HCT116 (cell line): ENCODE data around the gene CACNA1C. TPM values are rescaled to one million over a fixed set of nuclear protein-coding genes. Genes with fewer than 3 reads are reported as not detected.

Experiments
- ATAC-seq: fragments of 200-7000 bp; cut with Tn5 transposase; 2 replicates; pipeline ENCODE4 v1.9.1; 2020; ENCODE audit warnings: mild to moderate bottlenecking, moderate library complexity
- BruUV-seq: library from RNA; stranded (reverse); fragments of 400-500 nt; replicated peaks from 2 replicates; lab custom pipeline; 2021; lab: Mats Ljungman, UMichigan
- CTCF ChIA-PET: fragments of 300-600 bp; sonication (Branson Sonifier 250); formaldehyde crosslinking; loops from one replicate; lab custom pipeline; 2021; ENCODE audit warnings: antibody characterized with exemption; lab: Charles Lee
- POLR2A ChIA-PET: fragments of 300-600, 350-600 bp; sonication (Branson Sonifier 250); formaldehyde crosslinking; loops from one replicate; lab custom pipeline; 2021; ENCODE audit warnings: antibody characterized with exemption; lab: Charles Lee
- RAD21 ChIA-PET, 2 experiments: fragments of 300-600 bp; sonication (Branson Sonifier 250); formaldehyde crosslinking; loops; one replicate each; lab custom pipeline; 2023; ENCODE audit warnings: low total read pairs in 2 of 2; ENCODE audit not compliant: uncharacterized antibody in 2 of 2, unreplicated experiment in 2 of 2, low non-redundant PET in 1 of 2; lab: Charles Lee
- DNase-seq: peaks from one replicate; pipeline ENCODE4 v3.0.0-alpha.2; 2010; ENCODE audit warnings: low read depth, low spot score
- H2AFZ ChIP-seq: fragments of 200-600 bp; shearing (Covaris generic), sonication (generic); 2 replicates; pipeline ENCODE4 v1.6.1; 2017; ENCODE audit warnings: low read depth, mixed run types, mixed read lengths, antibody characterized with exemption, low read length; ENCODE audit not compliant: poor library complexity, severe bottlenecking
- H3K27ac ChIP-seq: 2 replicates; pipeline ENCODE4 v1.5.1; 2012; ENCODE audit warnings: low read depth, low read length
- H3K27me3 ChIP-seq: fragments of 200-600 bp; sonication (generic); 2 replicates; pipeline ENCODE4 v1.6.1; 2016; ENCODE audit warnings: mixed run types, low read length, mixed read lengths; ENCODE audit not compliant: insufficient read depth
- H3K36me3 ChIP-seq, 2 experiments: fragments of 200-500 bp in 1 of 2; fragments of 200-600 bp in 1 of 2; sonication (Bioruptor generic) in 1 of 2; sonication (generic) in 1 of 2; 2 replicates each; pipeline versions ENCODE4 v1.5.1 to v1.6.1; 2014 to 2016; ENCODE audit warnings: low read length in 2 of 2, inconsistent platforms in 1 of 2, mixed read lengths in 1 of 2, mixed run types in 1 of 2; ENCODE audit not compliant: insufficient read depth in 2 of 2, control insufficient read depth in 1 of 2
- H3K4me1 ChIP-seq, 2 experiments: fragments of 200-600 bp in 1 of 2; sonication (generic) in 1 of 2; 2 replicates each; pipeline versions ENCODE4 v1.5.1 to v1.6.1; 2012 to 2017; ENCODE audit warnings: low read length in 2 of 2, inconsistent platforms in 1 of 2, mild to moderate bottlenecking in 1 of 2, mixed read lengths in 1 of 2, mixed run types in 1 of 2, moderate library complexity in 1 of 2; ENCODE audit not compliant: insufficient read depth in 2 of 2, control insufficient read depth in 1 of 2
- H3K4me2 ChIP-seq: fragments of 200-600 bp; sonication (generic); 2 replicates; pipeline ENCODE4 v1.6.1; 2017; ENCODE audit warnings: mixed run types, low read length, mixed read lengths
- H3K4me3 ChIP-seq, 2 experiments: fragments of 200-600 bp in 1 of 2; sonication (generic) in 1 of 2; replicated peaks in 1 of 2; 2 replicates each; pipeline ENCODE4 v1.5.1; 2011 to 2016; ENCODE audit warnings: low read length in 2 of 2, control low read depth in 1 of 2, low read depth in 1 of 2, mild to moderate bottlenecking in 1 of 2, mixed read lengths in 1 of 2, mixed run types in 1 of 2
- H3K79me2 ChIP-seq: fragments of 200-600 bp; sonication (generic); 2 replicates; pipeline ENCODE4 v1.6.1; 2017; ENCODE audit warnings: mild to moderate bottlenecking, mixed run types, low read length, moderate library complexity, mixed read lengths; ENCODE audit not compliant: insufficient read depth
- H3K9ac ChIP-seq: fragments of 200-600 bp; sonication (generic); 2 replicates; pipeline ENCODE4 v1.6.1; 2016; ENCODE audit warnings: low read length, mixed read lengths
- H3K9me2 ChIP-seq: fragments of 200-600 bp; sonication (generic), shearing (Covaris generic); 2 replicates; pipeline ENCODE4 v1.6.1; 2017; ENCODE audit warnings: mixed run types, mild to moderate bottlenecking, moderate library complexity; ENCODE audit not compliant: insufficient read depth
- H3K9me3 ChIP-seq, 2 experiments: fragments of 200-500 bp in 1 of 2; fragments of 200-600 bp in 1 of 2; sonication (Bioruptor generic) in 1 of 2; sonication (generic) in 1 of 2; 2 replicates each; pipeline ENCODE4 v1.6.1; 2014 to 2017; ENCODE audit warnings: low read length in 2 of 2, mixed read lengths in 2 of 2, inconsistent platforms in 1 of 2, low read depth in 1 of 2, mild to moderate bottlenecking in 1 of 2, mixed run types in 1 of 2, moderate library complexity in 1 of 2; ENCODE audit not compliant: control insufficient read depth in 1 of 2, insufficient read depth in 1 of 2
- H4K20me1 ChIP-seq: fragments of 200-600 bp; sonication (generic), shearing (Covaris generic); 2 replicates; pipeline ENCODE4 v1.6.1; 2017; ENCODE audit warnings: mixed run types, mild to moderate bottlenecking, moderate library complexity; ENCODE audit not compliant: insufficient read depth
- CBX3 ChIP-seq: IDR thresholded peaks from 2 replicates; pipeline ENCODE4 v1.6.1; 2012; ENCODE audit warnings: low read depth
- CEBPB ChIP-seq: IDR thresholded peaks from 2 replicates; pipeline ENCODE4 v1.6.1; 2012; ENCODE audit warnings: low read depth
- EGR1 ChIP-seq: IDR thresholded peaks from 2 replicates; pipeline ENCODE4 v1.6.1; 2012; ENCODE audit warnings: low read depth
- ELF1 ChIP-seq: IDR thresholded peaks from 2 replicates; pipeline ENCODE4 v1.6.1; 2012; ENCODE audit warnings: low read depth, borderline replicate concordance
- EZH2 ChIP-seq: fragments of 200-600 bp; sonication (generic); IDR thresholded peaks from 2 replicates; pipeline ENCODE4 v1.6.1; 2017; ENCODE audit warnings: antibody characterized with exemption, mixed run types
- FOSL1 ChIP-seq: IDR thresholded peaks from 2 replicates; pipeline ENCODE4 v1.6.1; 2012; ENCODE audit warnings: low read depth
- JUND ChIP-seq: IDR thresholded peaks from 2 replicates; pipeline ENCODE4 v1.6.1; 2012
- POLR2A ChIP-seq: IDR thresholded peaks from 2 replicates; pipeline ENCODE4 v1.7.0; 2011; ENCODE audit warnings: borderline replicate concordance; ENCODE audit not compliant: insufficient read depth, insufficient read length; ENCODE audit errors: extremely low read depth
- POLR2AphosphoS5 ChIP-seq: IDR thresholded peaks from 2 replicates; pipeline ENCODE4 v1.6.1; 2011; ENCODE audit warnings: mild to moderate bottlenecking, low read depth, low read length, moderate library complexity
- RAD21 ChIP-seq: IDR thresholded peaks from 2 replicates; pipeline ENCODE4 v1.6.1; 2012; ENCODE audit warnings: low read depth, mild to moderate bottlenecking
- REST ChIP-seq: IDR thresholded peaks from 2 replicates; pipeline ENCODE4 v1.6.1; 2012; ENCODE audit warnings: low read depth
- TCF7L2 ChIP-seq: IDR thresholded peaks from 2 replicates; pipeline ENCODE4 v1.7.0; 2011; ENCODE audit warnings: borderline replicate concordance, inconsistent platforms; ENCODE audit not compliant: insufficient read depth, insufficient read length; ENCODE audit errors: extremely low read depth
- YY1 ChIP-seq: IDR thresholded peaks from 2 replicates; pipeline ENCODE4 v1.6.1; 2011; ENCODE audit warnings: low read length, low read depth, moderate library complexity, mild to moderate bottlenecking; ENCODE audit not compliant: insufficient replicate concordance; ENCODE audit errors: extremely low read depth
- ZBTB33 ChIP-seq: IDR thresholded peaks from 2 replicates; pipeline ENCODE4 v1.6.1; 2011; ENCODE audit warnings: mild to moderate bottlenecking, low read length, moderate library complexity; ENCODE audit not compliant: insufficient replicate concordance; ENCODE audit errors: extremely low read depth
- intact Hi-C: fragments of 100-400 bp; cut with micrococcal nuclease; formaldehyde crosslinking; loops from 2 replicates; pipeline ENCODE4 v1.10.0; 2022
- total RNA-seq: library from RNA; stranded (reverse); gene quantifications from one replicate; pipeline ENCODE4 v1.2.1, GENCODE V29; 2021; ENCODE audit not compliant: unreplicated experiment

Gene CACNA1C
- total RNA-seq, 1 experiment from 2014 or later: 0.05 TPM

DNA sequence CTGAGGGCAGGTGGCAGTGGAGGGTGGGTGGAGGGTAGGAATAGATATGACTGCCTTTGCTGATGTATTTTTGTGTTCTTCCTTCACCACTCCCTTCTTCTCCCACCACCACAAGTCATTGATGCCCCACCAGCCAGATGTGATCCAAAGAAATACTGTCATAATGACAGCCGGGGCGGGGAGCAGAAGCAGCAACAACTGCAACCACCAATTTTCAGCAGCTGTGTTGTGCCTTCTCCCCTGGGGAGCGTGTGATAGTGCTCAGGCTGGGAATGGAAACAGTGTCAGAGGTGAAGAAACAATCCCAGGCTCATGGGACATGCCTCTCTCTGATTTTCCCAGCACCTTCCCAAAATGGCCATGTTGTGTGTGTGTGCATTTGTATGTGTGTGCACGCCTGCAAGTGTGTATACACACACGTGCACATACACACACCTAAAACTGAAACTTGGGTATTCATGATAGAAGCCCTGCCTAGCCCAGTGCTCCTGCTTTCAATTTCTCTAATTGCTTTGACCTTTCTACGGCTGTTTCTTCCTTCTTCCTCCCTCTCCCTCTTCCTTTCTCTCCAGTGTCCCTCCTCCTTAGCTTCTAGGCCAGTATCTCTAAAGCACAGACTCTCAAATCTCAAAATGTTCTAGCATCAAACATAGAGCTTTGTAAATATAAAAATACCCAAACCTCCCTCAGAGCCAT is 442.8 kb downstream of the CACNA1C start (continued):
- TF ChIP-seq ZBTB33 (no peak), JUND (no peak), CEBPB (no peak)

- Histone ChIP-seq H3K27me3 (peaks cover 59% of the 10 kb centered on the region), H4K20me1 (no peaks in the 10 kb centered on the region), H3K9me2 (no peaks in the 10 kb centered on the region), H3K4me3 (no peak overlapping the region), H2AFZ (no peak overlapping the region), H3K36me3 (no peaks in the 10 kb centered on the region), H3K27ac (no peak overlapping the region), H3K9ac (no peak overlapping the region), H3K9me3 (no peaks in the 10 kb centered on the region), H3K4me2 (no peak overlapping the region), H3K4me1 (no peaks in the 10 kb centered on the region), H3K79me2 (no peaks in the 10 kb centered on the region)
- intact Hi-C loops: no loop called here
- ATAC-seq: no peak
- ChIA-PET POLR2A (no interaction called here), CTCF (interaction anchor here (1.2 kb wide), 1 partner anchor 103 kb away, joined by 3 read pairs; no protein-coding TSS in a partner anchor), RAD21 (no interaction called here)
- BruUV-seq: no TSS peak
- TF ChIP-seq POLR2A: no peak
- TF ChIP-seq REST: no peak
- TF ChIP-seq POLR2AphosphoS5: no peak
- no peak for TF ChIP-seq TCF7L2
- TF ChIP-seq FOSL1: no peak
- TF ChIP-seq CBX3: no peak
- no peak for TF ChIP-seq RAD21
- TF ChIP-seq ELF1: no peak
- no peak for TF ChIP-seq YY1
- TF ChIP-seq EGR1: no peak
- TF ChIP-seq JUND: no peak
- no peak for TF ChIP-seq CEBPB
- no peak for TF ChIP-seq EZH2
- DNase-seq: no peak
These were observed 446.2 kb downstream of the CACNA1C start for GRCh38 chr12:2498964-2499500.
